NCI-H345 (cell line): ENCODE measurements around the gene SEMA3A.

Experiments
- DNase-seq: peaks from one replicate; lab custom pipeline; 2025; lab: John Stamatoyannopoulos, UW

SEMA3A gene

GRCh38 chr7:83921941-83922607, 272.5 kb downstream of the SEMA3A start:
- DNase-seq = peak; percentile 22

- no peak for DNase-seq
Observed at GRCh38 chr7:83921271-83921940, 273.2 kb downstream of the SEMA3A start.

GRCh38 chr7:83918142-83918541, 276.4 kb downstream of the SEMA3A start:
- no peak for DNase-seq

- DNase-seq = no peak
Observed at GRCh38 chr7:83913174-83913573, 281.4 kb downstream of the SEMA3A start.

DNA sequence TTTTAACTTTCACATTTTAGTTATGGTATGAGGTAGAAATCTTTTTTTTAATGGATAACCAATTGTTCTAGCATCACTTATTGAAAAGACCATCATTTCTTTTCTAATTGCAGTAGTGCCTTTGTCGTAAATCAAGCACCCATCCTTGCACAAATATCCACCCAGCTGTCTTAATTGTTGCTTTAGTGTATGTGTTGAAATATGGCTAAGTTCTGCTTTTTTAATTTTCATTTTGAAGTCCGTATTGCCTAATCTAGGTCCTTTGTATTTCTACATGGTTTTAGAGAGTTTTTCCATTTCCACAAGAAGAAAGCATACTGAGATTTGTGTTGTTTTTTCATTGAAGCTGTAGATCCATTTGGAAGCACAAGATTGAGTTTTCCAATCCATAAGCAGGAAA, 286.1 kb downstream of the SEMA3A start:
- DNase-seq = no peak
